Activated CD8-positive, alpha-beta T cell treated with anti-CD3 and anti-CD28 coated beads for 36 hours (primary cell): ENCODE results near the gene METRN. TPM values are rescaled to one million over a fixed set of nuclear protein-coding genes. Genes with fewer than 3 reads are reported as not detected.
A peak's percentile ranks its signal among the peaks of the same experiment; 100 is the strongest.

Source experiments
- ATAC-seq: fragments of 200-7000 bp; cut with Tn5 transposase; one replicate; pipeline ENCODE4 v1.10.0; 2021; ENCODE audit warnings: mild to moderate bottlenecking, moderate library complexity
- CTCF ChIA-PET: fragments of 350-600 bp; sonication (Branson Sonifier 250); formaldehyde crosslinking; loops from one replicate; lab custom pipeline; 2021; ENCODE audit warnings: antibody characterized with exemption; lab: Charles Lee
- POLR2A ChIA-PET: fragments of 350-600 bp; sonication (Branson Sonifier 250); formaldehyde crosslinking; loops from one replicate; lab custom pipeline; 2021; ENCODE audit warnings: antibody characterized with exemption; lab: Charles Lee
- DNase-seq: peaks from one replicate; pipeline ENCODE4 v3.0.0-alpha.2; 2020
- H3K27ac Mint-ChIP-seq: one replicate; pipeline ENCODE4 v1.8.0; 2021; ENCODE audit warnings: mild to moderate bottlenecking, mixed read lengths
- H3K27me3 Mint-ChIP-seq: one replicate; pipeline ENCODE4 v1.8.0; 2021; ENCODE audit warnings: mixed read lengths
- H3K36me3 Mint-ChIP-seq: one replicate; pipeline ENCODE4 v1.8.0; 2021; ENCODE audit warnings: low read depth, mixed read lengths
- H3K4me1 Mint-ChIP-seq: one replicate; pipeline ENCODE4 v1.8.0; 2021; ENCODE audit warnings: low read depth, mixed read lengths
- H3K4me3 Mint-ChIP-seq: one replicate; pipeline ENCODE4 v1.8.0; 2021; ENCODE audit warnings: mild to moderate bottlenecking, moderate library complexity, mixed read lengths
- H3K9me3 Mint-ChIP-seq: one replicate; pipeline ENCODE4 v1.8.0; 2021; ENCODE audit warnings: mixed read lengths
- intact Hi-C: fragments of 100-400 bp; cut with micrococcal nuclease; formaldehyde crosslinking; loops from one replicate; pipeline ENCODE4 v1.10.0; 2022
- total RNA-seq, 2 experiments: library from RNA; stranded (reverse); gene quantifications; one replicate each; pipeline ENCODE4 v1.2.3, GENCODE V29; 2021
- TF ChIP-seq, protein P1 (sequence below): fragments of 200-600 bp; IDR thresholded peaks from one replicate; pipeline ENCODE4 v1.8.0; 2022; ENCODE audit warnings: antibody characterized with exemption, mild to moderate bottlenecking

Gene METRN
- total RNA-seq, 2 experiments from 2014 or later, result 37.2 to 43.1 TPM

GRCh38 chr16:683396-684070, 31.4 kb upstream of the METRN start:
- peak overlapping the region; percentile 68 for H3K27ac Mint-ChIP-seq
- no peak for DNase-seq
- intact Hi-C loops, result no loop called here

DNA sequence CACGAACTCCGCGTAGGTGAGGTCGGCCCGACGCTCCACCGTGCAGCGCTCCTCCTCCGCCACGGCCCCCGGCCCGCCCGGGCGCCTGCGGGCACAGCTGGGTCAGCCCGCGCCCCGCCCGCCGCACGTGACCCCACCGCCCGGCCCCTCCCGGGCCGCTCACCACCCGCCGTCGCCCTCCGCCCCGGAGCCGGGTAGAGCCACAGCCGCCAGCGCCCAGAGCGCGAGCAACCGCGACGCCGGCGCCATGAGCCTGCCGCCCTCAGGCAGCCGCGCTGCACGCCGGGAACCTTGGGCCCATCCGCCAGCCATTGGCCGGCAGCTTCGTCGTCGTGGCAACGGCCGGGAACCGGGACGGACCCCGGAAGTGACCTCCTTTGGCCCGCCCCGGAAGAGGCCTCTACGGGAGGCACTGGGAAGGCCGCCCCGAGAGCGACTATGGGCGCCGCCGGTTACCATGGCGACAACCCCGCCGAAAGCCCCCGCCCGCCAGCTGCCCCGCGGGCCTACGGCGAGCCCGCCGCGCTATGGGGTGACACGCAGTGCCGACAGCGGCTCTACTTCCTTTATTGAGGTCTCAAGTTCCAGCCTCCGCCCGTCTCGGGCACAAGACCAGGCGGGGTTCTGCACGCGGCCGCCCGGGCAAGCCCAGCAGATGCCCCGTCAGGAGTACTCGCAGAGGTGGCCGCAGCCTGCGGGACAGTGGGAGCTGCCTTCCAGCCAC, 30.7 kb upstream of the METRN start, which contains the start of gene JMJD8:
JMJD8 (minus strand) TSS at position 264 of the 724 bp plus-strand sequence; CDS start at position 249, 15 bp downstream.
- intact Hi-C loops, result no loop called here
- Mint-ChIP-seq H3K36me3 (peaks cover 26% of the 10 kb centered on the region), H3K4me1 (peaks cover 52% of the 10 kb centered on the region), H3K27ac (peak within 1 kb of the TSS; percentile 68), H3K27me3 (no peaks in the 10 kb centered on the region), H3K9me3 (no peaks in the 10 kb centered on the region), H3K4me3 (peak within 1 kb of the TSS; percentile 83)
- ChIA-PET CTCF (interaction anchor here (1.0 kb wide), 1 partner anchor 32 kb away, joined by 3 read pairs; no protein-coding TSS in a partner anchor), POLR2A (interaction anchor here (0.6 to 1.7 kb wide), 10 partner anchors 9 to 158 kb away, joined by 3 to 8 read pairs (median 3); partner anchors contain the start of genes METTL26, RHBDL1 and WDR90)
- TF ChIP-seq, protein P1, sequence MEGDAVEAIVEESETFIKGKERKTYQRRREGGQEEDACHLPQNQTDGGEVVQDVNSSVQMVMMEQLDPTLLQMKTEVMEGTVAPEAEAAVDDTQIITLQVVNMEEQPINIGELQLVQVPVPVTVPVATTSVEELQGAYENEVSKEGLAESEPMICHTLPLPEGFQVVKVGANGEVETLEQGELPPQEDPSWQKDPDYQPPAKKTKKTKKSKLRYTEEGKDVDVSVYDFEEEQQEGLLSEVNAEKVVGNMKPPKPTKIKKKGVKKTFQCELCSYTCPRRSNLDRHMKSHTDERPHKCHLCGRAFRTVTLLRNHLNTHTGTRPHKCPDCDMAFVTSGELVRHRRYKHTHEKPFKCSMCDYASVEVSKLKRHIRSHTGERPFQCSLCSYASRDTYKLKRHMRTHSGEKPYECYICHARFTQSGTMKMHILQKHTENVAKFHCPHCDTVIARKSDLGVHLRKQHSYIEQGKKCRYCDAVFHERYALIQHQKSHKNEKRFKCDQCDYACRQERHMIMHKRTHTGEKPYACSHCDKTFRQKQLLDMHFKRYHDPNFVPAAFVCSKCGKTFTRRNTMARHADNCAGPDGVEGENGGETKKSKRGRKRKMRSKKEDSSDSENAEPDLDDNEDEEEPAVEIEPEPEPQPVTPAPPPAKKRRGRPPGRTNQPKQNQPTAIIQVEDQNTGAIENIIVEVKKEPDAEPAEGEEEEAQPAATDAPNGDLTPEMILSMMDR, result no peak
- ATAC-seq (peak; percentile 73), DNase-seq (peak; percentile 98)

More at GRCh38 chr16:683396-684070, 31.4 kb upstream of the METRN start:
- H3K27me3 Mint-ChIP-seq, result no peaks in the 10 kb centered on the region
- TF ChIP-seq, protein P1, result no peak
- CTCF ChIA-PET, result interaction anchor here (1.0 kb wide), 1 partner anchor 32 kb away, joined by 3 read pairs; no protein-coding TSS in a partner anchor
- peaks cover 26% of the 10 kb centered on the region for H3K36me3 Mint-ChIP-seq
- peaks cover 48% of the 10 kb centered on the region for H3K4me1 Mint-ChIP-seq
- POLR2A ChIA-PET, result interaction anchor here (0.6 to 1.7 kb wide), 7 partner anchors 9 to 158 kb away, joined by 3 to 8 read pairs (median 3); partner anchors contain the start of genes METTL26 and WDR90
- no peaks in the 10 kb centered on the region for H3K9me3 Mint-ChIP-seq
- no peak for ATAC-seq
- peak overlapping the region; percentile 83 for H3K4me3 Mint-ChIP-seq

- Mint-ChIP-seq H3K27me3 (no peaks in the 10 kb centered on the region), H3K4me1 (peaks cover 55% of the 10 kb centered on the region), H3K27ac (no peak overlapping the region), H3K36me3 (peaks cover 26% of the 10 kb centered on the region), H3K9me3 (no peaks in the 10 kb centered on the region), H3K4me3 (no peak overlapping the region)
- POLR2A ChIA-PET, result interaction anchor here (0.8 to 1.3 kb wide), 5 partner anchors 8 to 51 kb away, joined by 3 to 5 read pairs (median 4); partner anchors contain the start of gene METTL26
- CTCF ChIA-PET, result interaction anchor here (1.2 kb wide), 1 partner anchor 10 kb away, joined by 3 read pairs; no protein-coding TSS in a partner anchor
- TF ChIP-seq, protein P1, result no peak
- ATAC-seq, result no peak
- intact Hi-C loops, result no loop called here
- DNase-seq, result no peak
These were observed 29.8 kb upstream of the METRN start for GRCh38 chr16:684961-685696.

DNA sequence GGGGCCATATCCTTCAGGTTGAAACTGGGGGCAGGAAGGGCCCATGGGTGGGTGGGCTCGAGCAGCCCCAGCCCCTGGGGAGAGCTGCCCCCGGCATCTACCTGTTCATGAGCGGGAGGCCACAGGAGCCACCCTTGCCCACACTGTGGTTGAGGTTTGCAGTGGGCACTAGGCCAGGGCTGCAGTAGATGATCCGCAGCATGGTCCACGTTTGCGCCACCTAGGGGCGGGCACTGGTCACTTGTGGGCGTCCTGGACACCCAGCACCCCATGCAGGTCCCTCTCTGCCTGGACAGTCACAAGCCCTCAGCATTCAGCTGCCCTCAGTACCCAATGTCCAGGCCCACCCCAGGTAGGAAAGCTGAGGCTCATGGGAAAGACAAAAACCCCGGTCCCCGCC, 29.0 kb upstream of the METRN start:
- Mint-ChIP-seq H3K27ac (no peak overlapping the region), H3K4me3 (no peak overlapping the region), H3K9me3 (no peaks in the 10 kb centered on the region), H3K27me3 (no peaks in the 10 kb centered on the region), H3K36me3 (peaks cover 26% of the 10 kb centered on the region), H3K4me1 (peaks cover 56% of the 10 kb centered on the region)
- ChIA-PET POLR2A (interaction anchor here (1.3 kb wide), 1 partner anchor 38 kb away, joined by 3 read pairs; no protein-coding TSS in a partner anchor), CTCF (interaction anchor here (0.5 to 1.2 kb wide), 3 partner anchors 9 to 55 kb away, joined by 3 read pairs; partner anchors contain the start of genes CIAO3 and RHBDL1)
- TF ChIP-seq, protein P1, result peak; percentile 40
- DNase-seq (no peak), ATAC-seq (no peak)
- intact Hi-C loops, result no loop called here
